Immature natural killer cell (primary cell): Measurements from ENCODE around the gene PNCK. TPM values are rescaled to one million over a fixed set of nuclear protein-coding genes. Genes with fewer than 3 reads are reported as not detected.

Experiments used
- DNase-seq, 3 donors: peaks; one replicate each; pipeline ENCODE4 v3.0.0; 2022; ENCODE audit warnings: mixed read lengths in 1 of 3
- H3K27ac Mint-ChIP-seq, 6 donors: one replicate each; pipeline ENCODE4 v1.8.0; 2020; ENCODE audit warnings: mixed read lengths in 6 of 6, mild to moderate bottlenecking in 5 of 6, inconsistent platforms in 4 of 6, moderate library complexity in 3 of 6
- H3K27me3 Mint-ChIP-seq, 3 donors: one replicate each; pipeline ENCODE4 v1.8.0; 2020 to 2021; ENCODE audit warnings: low read depth in 3 of 3, mild to moderate bottlenecking in 3 of 3, mixed read lengths in 3 of 3, moderate library complexity in 3 of 3, inconsistent platforms in 1 of 3
- H3K36me3 Mint-ChIP-seq, 3 donors: one replicate each; pipeline ENCODE4 v1.8.0; 2020; ENCODE audit warnings: mixed read lengths in 3 of 3, inconsistent platforms in 2 of 3, mild to moderate bottlenecking in 2 of 3
- H3K4me1 Mint-ChIP-seq, 2 donors: one replicate each; pipeline ENCODE4 v1.8.0; 2020; ENCODE audit warnings: inconsistent platforms in 2 of 2, mild to moderate bottlenecking in 2 of 2, mixed read lengths in 2 of 2, moderate library complexity in 1 of 2
- H3K4me3 Mint-ChIP-seq, 5 donors: one replicate each; pipeline ENCODE4 v1.8.0; 2020; ENCODE audit warnings: mild to moderate bottlenecking in 5 of 5, mixed read lengths in 5 of 5, inconsistent platforms in 3 of 5, moderate library complexity in 3 of 5
- H3K9me3 Mint-ChIP-seq, 6 donors: one replicate each; pipeline ENCODE4 v1.8.0; 2020; ENCODE audit warnings: mild to moderate bottlenecking in 6 of 6, mixed read lengths in 6 of 6, inconsistent platforms in 4 of 6, moderate library complexity in 3 of 6
- polyA plus RNA-seq, 3 donors: library from polyadenylated mRNA; unstranded; fragments of 300-500 nt; fragmentation: Illumina TruSeq; gene quantifications; one replicate each; pipeline ENCODE4 v1.2.3, GENCODE V29; 2021

PNCK gene
- polyA plus RNA-seq, 3 donors from 2014 or later: not detected

DNA sequence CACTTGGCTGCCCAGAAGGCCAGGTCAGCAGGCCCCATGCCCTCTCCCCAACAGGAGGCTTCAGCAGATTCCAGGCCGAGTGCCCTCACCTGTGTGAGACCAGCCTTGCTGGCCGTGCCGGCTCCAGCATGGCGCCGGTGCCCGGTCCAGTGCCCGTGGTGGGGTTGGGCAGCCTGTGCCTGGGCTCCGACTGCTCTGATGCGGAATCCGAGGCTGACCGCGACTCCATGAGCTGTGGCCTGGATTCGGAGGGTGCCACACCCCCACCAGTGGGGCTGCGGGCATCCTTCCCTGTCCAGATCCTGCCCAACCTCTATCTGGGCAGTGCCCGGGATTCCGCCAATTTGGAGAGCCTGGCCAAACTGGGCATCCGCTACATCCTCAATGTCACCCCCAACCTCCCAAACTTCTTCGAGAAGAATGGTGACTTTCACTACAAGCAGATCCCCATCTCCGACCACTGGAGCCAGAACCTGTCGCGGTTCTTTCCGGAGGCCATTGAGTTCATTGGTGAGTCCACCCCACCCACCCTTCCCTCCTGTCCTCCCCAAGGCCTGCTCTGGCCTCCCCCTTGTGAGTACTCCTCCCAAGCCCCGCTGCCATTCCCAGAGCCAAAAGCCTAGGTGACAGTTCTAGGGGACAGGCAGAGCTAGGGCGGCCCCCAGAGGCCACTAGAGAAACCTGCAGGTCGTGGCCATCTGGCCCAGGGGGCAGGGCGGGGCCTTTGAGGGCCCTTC, 24.3 kb downstream of the PNCK start:
- peak in 1 of 3 donors; percentile 17 for DNase-seq
- Mint-ChIP-seq H3K9me3 (no peaks in the 10 kb centered on the region), H3K27me3 (peaks cover 5 to 17% (median 5%) of the 10 kb centered on the region in 3 donors), H3K4me1 (peaks cover 0 to 1% of the 10 kb centered on the region in 2 donors), H3K27ac (no peak overlapping the region), H3K4me3 (no peak overlapping the region), H3K36me3 (no peaks in the 10 kb centered on the region)

DNA sequence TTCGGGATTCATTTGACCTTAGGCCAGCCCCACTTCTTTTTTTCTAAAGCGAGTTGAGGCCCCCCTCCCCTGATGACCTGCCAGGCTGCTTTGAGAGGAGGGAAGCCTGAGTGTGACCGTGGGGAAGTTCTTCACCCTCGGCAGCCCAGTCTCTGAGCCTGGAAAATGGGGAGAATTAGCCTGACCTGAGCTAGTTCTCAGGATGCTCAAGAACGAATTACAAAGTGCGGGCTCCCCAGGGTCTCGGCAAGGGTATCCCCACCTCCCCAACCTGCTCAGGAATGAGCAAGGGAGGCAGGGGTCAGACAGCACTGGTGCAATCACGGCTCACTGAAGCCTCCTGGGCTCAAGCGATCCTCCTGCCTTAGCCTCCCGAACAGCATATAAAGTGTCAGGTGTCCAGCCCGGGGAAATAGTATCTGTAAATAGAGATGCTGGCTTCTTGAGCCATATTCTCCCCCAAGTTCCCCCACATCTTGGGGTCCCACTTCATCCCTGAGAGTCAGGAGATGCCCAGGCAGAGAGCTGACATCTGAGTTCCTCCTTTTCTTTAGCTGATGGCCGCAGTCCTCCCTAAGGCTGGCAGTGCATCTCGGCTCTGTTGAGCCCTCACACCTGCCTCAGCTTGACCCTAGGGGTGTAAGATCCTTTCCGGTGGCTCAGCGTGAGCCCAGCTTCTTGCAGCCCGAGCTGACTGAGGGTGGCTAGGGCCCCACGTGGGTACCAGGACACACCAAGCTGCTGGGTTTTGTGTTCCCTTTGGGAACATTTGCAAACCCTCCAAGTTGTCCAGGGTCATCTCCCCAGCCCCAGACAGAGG, 25.0 kb downstream of the PNCK start:
- H3K27me3 Mint-ChIP-seq: peaks cover 5 to 17% (median 5%) of the 10 kb centered on the region in 3 donors

DNA sequence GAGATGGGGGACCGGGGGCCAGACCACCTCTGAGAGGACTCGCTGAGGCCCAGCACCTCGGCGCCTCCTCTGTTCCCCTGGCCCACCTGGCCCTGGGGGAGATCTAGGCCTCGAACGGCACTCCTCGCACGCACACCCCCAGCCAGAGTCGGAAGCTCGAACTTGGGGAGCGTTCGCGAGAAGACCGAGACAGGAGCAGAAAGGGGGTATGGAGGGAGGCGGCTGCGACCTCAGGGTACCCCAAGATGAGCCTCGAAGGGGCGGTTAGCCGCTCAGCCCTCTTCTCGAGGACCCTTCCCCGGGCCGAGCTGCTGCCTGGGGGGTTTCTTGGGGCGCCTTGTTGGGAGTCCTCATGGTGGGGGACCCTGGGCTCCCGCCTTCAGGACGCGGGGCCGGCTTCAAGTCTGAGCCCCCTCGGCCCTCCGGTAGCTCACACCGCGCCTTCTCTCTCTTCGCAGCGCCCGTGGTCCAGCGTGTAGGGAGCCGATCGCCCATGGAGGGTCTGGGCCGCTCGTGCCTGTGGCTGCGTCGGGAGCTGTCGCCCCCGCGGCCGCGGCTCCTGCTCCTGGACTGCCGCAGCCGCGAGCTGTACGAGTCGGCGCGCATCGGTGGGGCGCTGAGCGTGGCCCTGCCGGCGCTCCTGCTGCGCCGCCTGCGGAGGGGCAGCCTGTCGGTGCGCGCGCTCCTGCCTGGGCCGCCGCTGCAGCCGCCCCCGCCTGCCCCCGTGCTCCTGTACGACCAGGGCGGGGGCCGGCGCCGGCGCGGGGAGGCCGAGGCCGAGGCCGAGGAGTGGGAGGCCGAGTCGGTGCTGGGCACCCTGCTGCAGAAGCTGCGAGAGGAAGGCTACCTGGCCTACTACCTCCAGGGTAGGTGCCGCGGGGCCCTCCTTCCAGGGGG, 25.9 kb downstream of the PNCK start:
- Mint-ChIP-seq H3K36me3 (no peaks in the 10 kb centered on the region), H3K4me1 (peaks cover 0 to 1% of the 10 kb centered on the region in 2 donors), H3K27ac (no peak overlapping the region), H3K9me3 (no peaks in the 10 kb centered on the region), H3K27me3 (peaks cover 5 to 19% (median 5%) of the 10 kb centered on the region in 3 donors), H3K4me3 (peak overlapping the region in 1 of 5 donors; percentile 21)
- no peak for DNase-seq

More for the DNA sequence above, 25.0 kb downstream of the PNCK start:
- no peaks in the 10 kb centered on the region for H3K36me3 Mint-ChIP-seq
- peaks cover 0 to 1% of the 10 kb centered on the region in 2 donors for H3K4me1 Mint-ChIP-seq
- H3K4me3 Mint-ChIP-seq: no peak overlapping the region
- DNase-seq: no peak
- H3K27ac Mint-ChIP-seq: no peak overlapping the region
- H3K9me3 Mint-ChIP-seq: no peaks in the 10 kb centered on the region

DNA sequence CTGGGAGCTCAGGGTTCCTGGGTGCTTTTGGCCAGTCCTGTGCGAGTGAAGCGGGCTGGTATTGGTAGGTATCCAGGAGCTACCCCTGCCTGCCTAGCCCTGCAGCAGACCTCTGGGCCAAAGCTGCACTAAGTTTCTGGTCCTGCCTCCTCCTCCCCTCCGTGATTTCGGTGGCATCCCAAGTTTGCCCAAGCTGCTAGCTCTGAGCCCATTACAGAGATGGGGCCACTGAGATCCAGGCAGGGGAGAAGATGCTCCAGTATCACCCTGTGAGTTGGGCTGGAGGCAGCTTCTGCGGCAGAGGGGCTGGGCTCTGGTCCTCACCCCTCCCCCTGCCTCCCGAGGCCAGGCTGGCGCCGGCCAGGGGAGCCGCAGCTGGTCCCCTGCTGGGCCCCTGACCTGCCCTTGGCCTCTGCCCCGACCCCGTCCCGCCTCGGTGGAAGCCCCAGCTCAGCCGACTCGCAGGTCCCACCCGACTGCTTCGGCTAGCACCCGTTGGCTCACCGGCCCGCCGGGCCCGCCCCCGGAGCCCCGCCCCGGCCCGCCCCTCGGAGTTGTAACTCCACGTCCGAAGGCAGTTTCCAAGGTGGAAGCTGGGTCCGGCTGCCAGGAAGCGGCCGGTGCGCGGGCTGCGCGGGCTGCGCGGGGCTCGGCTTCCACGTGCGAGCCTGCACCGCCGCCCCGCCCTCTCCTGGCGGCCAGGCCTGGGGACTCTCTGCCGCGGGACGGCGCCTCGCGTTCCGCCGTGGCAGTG, 26.8 kb downstream of the PNCK start, which contains the start of gene DUSP9:
Gene DUSP9 (plus strand): TSS at position 584 of the 754 bp plus-strand sequence. CDS start 751 bp downstream, outside the sequence.
- Mint-ChIP-seq H3K27ac (no peak within 1 kb of the TSS), H3K4me3 (peak within 1 kb of the TSS in 1 of 5 donors; percentile 21), H3K27me3 (peaks cover 4 to 14% (median 5%) of the 10 kb centered on the region in 3 donors), H3K36me3 (no peaks in the 10 kb centered on the region), H3K4me1 (peaks cover 0 to 1% of the 10 kb centered on the region in 2 donors), H3K9me3 (no peaks in the 10 kb centered on the region)
- DNase-seq: no peak

DNA sequence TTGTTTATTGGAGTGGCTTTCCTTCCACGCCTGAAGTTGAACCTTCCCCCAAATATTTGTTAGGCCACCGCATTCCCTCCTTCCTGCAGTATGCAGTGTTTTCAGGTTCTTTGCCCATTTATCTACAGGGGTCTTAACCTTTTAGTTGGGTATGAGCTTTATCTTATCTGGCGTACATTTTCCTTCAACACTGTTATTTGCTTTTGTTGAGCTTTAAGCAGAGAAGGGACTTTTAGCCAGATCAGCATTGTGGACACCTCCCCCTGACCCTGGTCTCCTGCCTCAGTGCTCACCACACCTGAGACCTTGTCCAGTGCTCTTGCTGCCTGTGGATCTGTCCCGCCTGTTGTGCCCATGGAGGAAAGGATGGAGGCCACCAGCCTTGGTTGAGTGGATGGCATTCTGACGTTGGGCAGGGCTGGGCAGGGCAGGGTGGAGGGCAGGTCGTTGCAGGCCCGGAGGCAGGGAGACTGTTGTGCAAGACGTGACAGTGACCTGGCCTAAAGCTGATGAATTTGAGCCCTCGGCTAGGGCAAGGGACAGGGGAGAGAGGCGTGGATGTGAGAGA, 27.6 kb downstream of the PNCK start:
- Mint-ChIP-seq H3K27me3 (peaks cover 4 to 12% (median 5%) of the 10 kb centered on the region in 3 donors), H3K36me3 (no peaks in the 10 kb centered on the region), H3K4me1 (peaks cover 0 to 1% of the 10 kb centered on the region in 2 donors), H3K9me3 (no peaks in the 10 kb centered on the region), H3K27ac (no peak overlapping the region), H3K4me3 (no peak overlapping the region)
- DNase-seq: no peak

DNA sequence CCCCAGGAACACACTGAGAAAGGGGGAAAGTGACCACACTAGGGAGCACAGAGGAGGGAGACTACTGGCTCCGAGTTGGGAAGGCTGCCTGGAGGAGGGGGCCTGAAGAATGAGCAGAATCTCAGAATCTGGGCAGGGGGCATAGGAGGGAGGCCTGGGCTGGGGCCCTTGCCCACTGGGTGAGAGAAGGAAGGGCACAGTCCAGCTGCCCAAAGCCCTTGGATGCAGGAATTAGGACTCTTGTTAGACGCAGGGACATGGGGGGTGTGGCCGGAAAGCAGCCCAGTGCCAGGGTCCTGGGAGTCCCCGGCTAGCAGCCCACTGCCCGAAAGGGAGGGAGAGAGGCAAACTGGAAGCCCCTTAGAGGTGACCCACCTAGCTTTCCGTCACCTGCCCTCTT, 28.5 kb downstream of the PNCK start:
- Mint-ChIP-seq H3K27me3 (peaks cover 4 to 12% (median 5%) of the 10 kb centered on the region in 3 donors), H3K36me3 (no peaks in the 10 kb centered on the region), H3K4me3 (no peak overlapping the region), H3K9me3 (no peaks in the 10 kb centered on the region), H3K27ac (no peak overlapping the region), H3K4me1 (peaks cover 0 to 1% of the 10 kb centered on the region in 2 donors)
- DNase-seq: no peak

DNA sequence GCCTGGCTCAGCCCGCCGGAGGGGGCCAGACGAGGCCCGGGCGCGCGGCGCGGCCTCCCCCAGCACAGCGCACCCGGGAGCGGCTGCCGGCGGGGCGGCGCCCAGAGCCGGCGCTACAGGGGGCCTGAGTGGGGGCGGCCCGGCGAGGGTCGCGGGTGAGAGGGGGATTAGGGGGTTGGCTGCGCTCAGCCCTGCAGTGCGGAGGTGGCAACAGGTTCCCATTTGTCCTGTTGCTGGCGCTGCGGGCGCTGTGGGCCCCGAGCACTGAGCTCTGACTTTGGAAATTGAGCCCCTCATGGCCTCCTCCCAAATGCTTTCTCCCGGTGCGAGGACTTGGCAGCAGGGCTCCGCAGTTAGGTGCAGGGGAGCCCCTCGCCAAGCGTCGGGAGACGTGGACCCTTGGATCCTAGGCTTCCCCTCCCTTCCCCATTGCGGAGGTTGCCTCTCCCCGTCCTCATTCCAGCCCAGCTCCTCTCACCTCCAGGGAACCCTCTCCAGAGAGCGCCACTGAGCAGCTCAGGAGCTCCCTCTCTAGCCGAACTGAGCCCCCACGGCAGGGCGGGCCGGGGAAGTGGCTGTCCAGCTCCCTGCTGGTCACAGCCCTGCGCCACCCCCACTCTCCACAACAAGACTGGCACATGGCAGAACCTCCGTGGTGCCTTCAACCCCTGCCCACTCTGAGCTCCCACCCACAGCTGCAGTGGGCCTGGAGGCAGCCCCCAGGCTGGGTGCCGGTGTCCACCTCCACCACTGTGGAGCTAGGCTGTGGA, 29.1 kb downstream of the PNCK start:
- Mint-ChIP-seq H3K4me3 (no peak overlapping the region), H3K4me1 (peaks cover 0 to 1% of the 10 kb centered on the region in 2 donors), H3K9me3 (no peaks in the 10 kb centered on the region), H3K27me3 (peaks cover 4 to 12% (median 5%) of the 10 kb centered on the region in 3 donors), H3K27ac (no peak overlapping the region), H3K36me3 (no peaks in the 10 kb centered on the region)
- no peak for DNase-seq

DNA sequence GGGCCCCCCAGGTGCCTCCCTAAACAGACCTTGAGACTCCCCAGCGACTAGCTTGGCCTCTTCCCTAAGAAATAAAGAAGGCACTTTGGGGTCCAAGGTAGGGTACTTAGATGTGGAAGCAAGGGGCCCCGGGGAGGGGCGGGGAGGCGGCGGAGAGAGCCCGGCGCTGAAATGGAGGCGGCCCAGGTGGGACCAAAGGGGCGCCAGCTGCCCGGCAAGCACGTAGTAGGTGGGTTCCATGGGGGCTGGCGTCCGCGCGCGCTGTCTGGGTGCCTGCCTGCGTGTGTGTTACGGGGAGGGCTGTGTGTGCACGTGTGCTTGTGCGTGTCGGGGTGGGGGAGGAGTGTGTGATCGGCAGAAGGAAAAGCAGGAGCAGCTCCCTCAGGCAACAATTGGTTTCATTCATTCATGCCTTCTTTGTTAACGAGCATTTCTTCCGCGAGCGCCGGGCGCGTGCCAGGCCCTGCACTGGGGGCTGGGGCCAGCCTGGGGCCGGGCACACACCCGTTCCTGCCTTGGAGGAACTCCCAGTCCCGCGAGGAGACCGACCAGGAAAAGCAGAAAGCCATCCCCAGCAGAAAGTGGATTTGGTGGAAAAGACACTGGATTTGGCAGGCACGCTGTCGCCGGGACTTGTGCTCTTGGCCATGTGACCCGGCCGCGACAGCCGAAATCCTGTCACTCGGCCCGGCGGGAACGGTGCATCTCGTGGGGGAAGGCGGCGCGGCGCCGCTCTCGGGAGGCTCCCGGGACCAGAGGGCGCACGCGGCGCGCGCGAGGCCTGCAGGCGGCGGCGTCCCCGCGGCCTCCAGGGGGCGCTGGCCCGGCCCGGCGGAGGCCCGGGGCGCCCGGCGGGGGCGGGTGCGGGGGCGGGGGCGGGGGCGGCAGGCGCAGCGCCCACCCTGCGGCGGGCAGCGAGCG, 29.9 kb downstream of the PNCK start:
- no peak overlapping the region for H3K4me3 Mint-ChIP-seq
- peaks cover 0 to 1% (median 0%) of the 10 kb centered on the region in 6 donors for H3K9me3 Mint-ChIP-seq
- H3K27ac Mint-ChIP-seq: no peak overlapping the region
- H3K36me3 Mint-ChIP-seq: no peaks in the 10 kb centered on the region
- H3K4me1 Mint-ChIP-seq: peaks cover 0 to 1% of the 10 kb centered on the region in 2 donors
- DNase-seq: no peak
- H3K27me3 Mint-ChIP-seq: peaks cover 4 to 12% (median 5%) of the 10 kb centered on the region in 3 donors

DNA sequence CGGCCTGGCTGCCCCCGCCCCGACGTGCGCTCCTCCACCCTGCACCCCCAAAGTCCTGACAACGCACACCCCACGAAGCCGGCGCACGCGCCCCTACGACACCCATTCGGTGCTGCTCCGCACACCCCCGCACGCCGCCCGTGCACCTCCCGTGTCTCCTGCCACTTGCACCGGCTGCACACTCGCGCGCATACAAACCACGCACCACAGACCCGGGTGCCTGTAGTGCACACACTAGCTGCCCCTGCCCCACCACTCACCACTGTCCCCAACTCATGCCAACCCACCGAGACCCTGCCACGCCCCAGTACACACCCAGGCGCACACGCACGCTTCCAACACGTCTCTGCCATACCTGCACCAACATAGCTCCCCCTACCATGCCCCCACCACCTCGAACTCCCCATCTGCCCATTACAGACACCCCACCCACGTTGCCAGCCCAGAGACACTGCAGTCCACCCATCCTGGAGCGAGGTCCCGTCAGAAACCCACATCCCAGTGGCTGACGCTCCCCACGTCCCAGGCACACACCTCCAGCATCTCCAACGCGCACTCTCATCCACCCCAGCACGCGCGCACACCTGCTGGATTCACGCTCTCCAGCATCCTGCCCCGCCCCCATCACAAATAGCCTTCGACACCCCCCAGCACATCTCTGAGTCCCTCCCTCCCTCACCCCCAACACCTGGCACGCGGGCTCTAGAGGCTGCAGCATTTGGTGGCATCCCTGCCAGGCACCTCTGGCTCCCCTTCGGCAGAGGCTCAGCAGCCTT, 30.8 kb downstream of the PNCK start:
- no peak overlapping the region for H3K4me3 Mint-ChIP-seq
- no peak for DNase-seq
- H3K36me3 Mint-ChIP-seq: no peaks in the 10 kb centered on the region
- H3K9me3 Mint-ChIP-seq: peaks cover 0 to 1% (median 0%) of the 10 kb centered on the region in 6 donors
- no peak overlapping the region for H3K27ac Mint-ChIP-seq
- peaks cover 4 to 10% (median 5%) of the 10 kb centered on the region in 3 donors for H3K27me3 Mint-ChIP-seq
- peaks cover 0 to 1% of the 10 kb centered on the region in 2 donors for H3K4me1 Mint-ChIP-seq

DNA sequence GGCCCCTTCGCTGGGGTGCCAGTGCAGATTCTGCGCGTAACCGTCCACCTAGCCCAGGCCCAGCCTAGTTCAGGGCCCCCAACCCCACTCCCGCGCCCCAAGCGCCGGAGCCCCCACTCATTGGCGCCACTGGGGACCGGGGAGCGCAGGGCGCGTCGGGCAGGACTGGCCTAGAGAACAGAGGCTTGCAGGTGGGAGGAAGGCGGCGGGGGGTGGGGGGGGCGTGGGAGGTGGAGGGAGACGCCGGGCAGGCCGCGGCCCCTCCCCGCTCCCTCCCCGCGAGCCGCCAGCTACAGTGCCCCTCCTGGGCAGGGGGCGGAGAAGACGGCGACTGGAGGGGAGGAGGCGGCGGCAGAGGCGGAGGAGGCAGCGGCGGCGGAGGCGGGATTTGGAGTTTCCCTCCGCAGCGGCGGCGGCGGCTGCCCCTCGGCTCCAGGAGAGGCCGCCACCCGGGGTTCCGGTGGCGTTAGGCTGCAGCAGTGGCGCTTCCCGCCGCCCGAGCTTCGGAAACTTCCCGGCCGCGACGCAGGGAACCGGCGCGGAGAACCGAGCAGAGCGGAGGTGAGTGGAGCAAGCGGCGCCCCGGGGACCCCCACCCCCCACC, 31.5 kb downstream of the PNCK start:
- Mint-ChIP-seq H3K27ac (no peak overlapping the region), H3K4me3 (no peak overlapping the region), H3K9me3 (peaks cover 0 to 1% (median 0%) of the 10 kb centered on the region in 6 donors), H3K27me3 (peaks cover 4 to 10% (median 5%) of the 10 kb centered on the region in 3 donors), H3K36me3 (no peaks in the 10 kb centered on the region), H3K4me1 (no peaks in the 10 kb centered on the region)
- no peak for DNase-seq
